Mucosa of gallbladder (tissue), 1 donor: Measurements from ENCODE around the gene UHRF2. TPM values are rescaled to one million over a fixed set of nuclear protein-coding genes. Genes with fewer than 3 reads are reported as not detected.
"Not testable (repeated sequence)": the region's sequence is repeated elsewhere in the genome, so short reads cannot be mapped to it uniquely, and the experiment has no call there.

ENCODE experiments used
- DNase-seq: peaks from one replicate; pipeline ENCODE4 v3.0.0-alpha.2; 2020; ENCODE audit warnings: low spot score
- total RNA-seq: library from RNA; stranded (reverse); gene quantifications from one replicate; pipeline ENCODE4 v1.2.1, GENCODE V29; 2021
- donor health status: DM: no; HTN: no; CAD: no.

UHRF2 gene
- total RNA-seq, 1 donor from 2014 or later = 33.3 TPM

- DNase-seq = no peak
These were observed 71.2 kb downstream of the UHRF2 start for GRCh38 chr9:6484210-6484609.

GRCh38 chr9:6488395-6488794, 75.4 kb downstream of the UHRF2 start:
- DNase-seq = no peak

GRCh38 chr9:6489099-6489498, 76.1 kb downstream of the UHRF2 start:
- DNase-seq = no peak

- no peak for DNase-seq
These were observed 77.9 kb downstream of the UHRF2 start for GRCh38 chr9:6490863-6491262.

GRCh38 chr9:6495466-6495865, 82.5 kb downstream of the UHRF2 start:
- DNase-seq = no peak

- DNase-seq = no peak
These were observed 86.0 kb downstream of the UHRF2 start for GRCh38 chr9:6498982-6499381.

- no peak for DNase-seq
These were observed 88.7 kb downstream of the UHRF2 start for GRCh38 chr9:6501526-6502210.

GRCh38 chr9:6502399-6502798, 89.4 kb downstream of the UHRF2 start:
- no peak for DNase-seq

- DNase-seq = no peak
These were observed 93.6 kb downstream of the UHRF2 start for GRCh38 chr9:6506571-6506970.

GRCh38 chr9:6512085-6512657, 99.2 kb downstream of the UHRF2 start:
- no peak for DNase-seq

GRCh38 chr9:6522263-6522662, 109.3 kb downstream of the UHRF2 start:
- DNase-seq = no peak

GRCh38 chr9:6525326-6526045, 112.5 kb downstream of the UHRF2 start:
- no peak for DNase-seq

- DNase-seq = no peak
These were observed 122.6 kb downstream of the UHRF2 start for GRCh38 chr9:6535594-6535993.

GRCh38 chr9:6538666-6539071, 125.7 kb downstream of the UHRF2 start:
- no peak for DNase-seq

GRCh38 chr9:6542617-6543016, 129.6 kb downstream of the UHRF2 start:
- not testable (repeated sequence) for DNase-seq

- no peak for DNase-seq
These were observed 130.2 kb downstream of the UHRF2 start for GRCh38 chr9:6543204-6543603.

GRCh38 chr9:6545017-6545691, 132.2 kb downstream of the UHRF2 start:
- no peak for DNase-seq

GRCh38 chr9:6549106-6549800, 136.3 kb downstream of the UHRF2 start:
- no peak for DNase-seq

- DNase-seq = no peak
These were observed 138.1 kb downstream of the UHRF2 start for GRCh38 chr9:6551136-6551535.

- no peak for DNase-seq
These were observed 139.0 kb downstream of the UHRF2 start for GRCh38 chr9:6552033-6552432.

- no peak for DNase-seq
These were observed 139.6 kb downstream of the UHRF2 start for GRCh38 chr9:6552498-6553121.
